Left hindlimb (tissue), 1 donor: Measurements from ENCODE around the gene GBP7.
"Not testable (repeated sequence)": the region's sequence is repeated elsewhere in the genome, so short reads cannot be mapped to it uniquely, and the experiment has no call there.

Experiments used
- DNase-seq: peaks from one replicate; pipeline ENCODE4 v3.0.0-alpha.2; 2018

Gene GBP7, protein sequence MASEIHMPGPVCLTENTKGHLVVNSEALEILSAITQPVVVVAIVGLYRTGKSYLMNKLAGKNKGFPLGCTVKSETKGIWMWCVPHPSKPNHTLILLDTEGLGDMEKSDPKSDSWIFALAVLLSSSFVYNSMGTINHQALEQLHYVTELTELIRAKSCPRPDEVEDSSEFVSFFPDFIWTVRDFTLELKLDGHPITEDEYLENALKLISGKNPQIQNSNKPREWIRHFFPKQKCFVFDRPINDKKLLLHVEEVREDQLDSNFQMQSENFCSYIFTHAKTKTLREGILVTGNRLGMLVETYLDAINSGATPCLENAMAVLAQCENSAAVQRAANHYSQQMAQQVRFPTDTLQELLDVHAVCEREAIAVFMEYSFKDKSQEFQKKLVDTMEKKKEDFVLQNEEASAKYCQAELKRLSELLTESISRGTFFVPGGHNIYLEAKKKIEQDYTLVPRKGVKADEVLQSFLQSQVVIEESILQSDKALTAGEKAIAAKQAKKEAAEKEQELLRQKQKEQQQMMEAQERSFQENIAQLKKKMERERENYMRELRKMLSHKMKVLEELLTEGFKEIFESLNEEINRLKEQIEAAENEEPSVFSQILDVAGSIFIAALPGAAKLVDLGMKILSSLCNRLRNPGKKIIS

DNA sequence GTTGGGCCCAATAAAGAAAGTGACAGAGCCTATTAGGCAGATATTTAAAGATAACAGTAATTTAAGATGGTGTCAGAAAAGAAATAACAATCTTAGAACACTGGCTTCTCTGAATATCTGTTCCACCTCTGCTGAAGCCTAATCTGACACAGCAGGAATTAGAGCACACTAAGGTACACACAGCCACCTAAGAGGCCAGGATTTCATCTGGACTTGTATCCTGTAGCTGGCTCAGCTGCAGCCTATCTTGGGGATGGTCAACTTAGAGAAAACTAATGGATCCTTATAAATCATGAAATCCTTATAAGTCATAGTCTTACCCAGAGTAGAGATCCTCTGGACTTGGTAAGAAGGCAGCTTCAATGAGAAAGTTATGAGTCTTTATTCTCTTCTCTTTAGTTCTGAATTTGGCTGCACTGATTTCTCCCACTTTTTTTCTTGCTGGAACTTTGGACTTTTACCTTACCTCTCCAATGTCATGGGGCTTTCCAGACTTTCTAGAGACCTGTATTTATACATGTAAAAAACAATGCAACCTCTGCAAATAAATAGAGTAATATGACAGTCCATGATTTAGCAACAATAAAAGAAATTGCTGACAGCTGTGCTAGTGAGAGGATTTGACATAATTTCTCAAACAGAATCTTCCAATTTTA is at the start of gene GBP7:
Gene GBP7 (minus strand): TSS at position 403 of the 656 bp plus-strand sequence. CDS start 4,068 bp downstream, outside the sequence.
- no peak for DNase-seq

DNA sequence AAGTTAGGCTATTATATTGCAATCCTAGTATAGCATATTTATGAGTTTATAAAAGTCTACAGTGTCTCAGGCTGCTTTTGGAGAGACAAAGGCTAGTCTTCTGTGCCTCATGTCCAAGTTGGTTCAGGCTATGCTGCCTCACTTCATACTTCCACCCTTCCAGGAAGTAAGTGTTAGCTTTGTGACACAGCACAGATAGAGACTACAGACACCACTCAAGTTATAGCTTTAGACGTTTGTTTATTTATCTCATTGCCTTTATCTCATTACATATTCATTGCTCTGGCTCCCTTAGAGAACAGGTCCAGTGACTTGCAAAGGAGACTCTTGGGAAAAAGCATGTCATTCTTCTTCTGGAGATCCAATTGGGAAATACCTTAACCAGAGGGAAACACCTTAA is 45.5 kb upstream of the GBP7 start:
- no peak for DNase-seq

DNA sequence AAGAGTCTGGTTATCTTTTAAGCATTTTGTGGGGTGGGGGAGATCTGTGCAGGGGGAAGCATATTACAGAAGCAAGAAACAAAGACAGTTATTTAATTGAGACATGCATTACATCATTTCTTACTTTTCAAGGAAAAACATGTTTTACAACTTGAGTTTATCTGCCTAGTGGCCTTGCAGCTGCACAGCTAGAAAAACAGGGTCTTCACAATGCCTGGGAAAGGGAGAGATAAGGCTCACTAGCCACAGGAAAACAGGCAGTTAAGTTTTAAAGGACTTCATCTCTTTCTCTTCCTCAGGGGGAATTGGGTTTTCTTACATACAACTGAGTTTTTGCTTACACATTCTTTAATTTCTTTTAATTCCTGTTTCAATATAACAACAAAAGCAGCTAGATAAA is 44.0 kb upstream of the GBP7 start:
- not testable (repeated sequence) for DNase-seq

DNA sequence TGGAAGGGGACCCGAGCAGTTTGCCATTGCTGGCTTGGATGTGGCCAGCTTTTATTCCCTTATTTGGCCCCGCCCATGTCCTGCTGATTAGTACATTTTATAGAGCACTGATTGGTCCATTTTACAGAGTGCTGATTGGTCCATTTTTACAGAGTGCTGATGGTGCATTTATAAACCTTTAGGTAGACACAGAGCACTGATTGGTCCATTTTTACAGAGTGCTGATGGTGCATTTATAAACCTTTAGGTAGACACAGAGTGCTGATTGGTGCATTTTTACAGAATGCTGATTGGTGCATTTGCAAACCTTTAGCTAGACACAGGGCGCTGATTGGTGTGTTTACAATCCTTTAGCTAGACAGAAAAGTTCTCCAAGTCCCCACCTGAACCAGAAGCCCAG is 43.1 kb upstream of the GBP7 start:
- not testable (repeated sequence) for DNase-seq

DNA sequence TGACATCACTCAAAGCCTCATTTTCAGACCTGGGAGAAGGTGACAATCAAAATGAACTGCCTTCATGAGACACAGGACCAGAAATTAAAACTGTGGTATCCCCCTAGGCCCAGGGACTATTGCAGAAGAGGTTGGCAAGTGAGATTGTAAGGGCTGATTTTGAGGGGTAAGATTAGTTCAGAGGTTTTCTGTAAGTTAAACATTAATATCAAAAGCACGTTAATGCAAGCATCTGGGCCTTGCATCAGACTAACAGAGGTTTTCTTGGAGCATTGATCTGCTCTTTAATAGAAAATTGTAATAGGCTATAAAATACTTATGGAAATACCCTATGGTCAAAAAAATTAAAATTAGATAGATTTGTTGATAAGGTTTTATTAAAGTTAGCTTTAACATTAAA is 37.5 kb upstream of the GBP7 start:
- no peak for DNase-seq

DNA sequence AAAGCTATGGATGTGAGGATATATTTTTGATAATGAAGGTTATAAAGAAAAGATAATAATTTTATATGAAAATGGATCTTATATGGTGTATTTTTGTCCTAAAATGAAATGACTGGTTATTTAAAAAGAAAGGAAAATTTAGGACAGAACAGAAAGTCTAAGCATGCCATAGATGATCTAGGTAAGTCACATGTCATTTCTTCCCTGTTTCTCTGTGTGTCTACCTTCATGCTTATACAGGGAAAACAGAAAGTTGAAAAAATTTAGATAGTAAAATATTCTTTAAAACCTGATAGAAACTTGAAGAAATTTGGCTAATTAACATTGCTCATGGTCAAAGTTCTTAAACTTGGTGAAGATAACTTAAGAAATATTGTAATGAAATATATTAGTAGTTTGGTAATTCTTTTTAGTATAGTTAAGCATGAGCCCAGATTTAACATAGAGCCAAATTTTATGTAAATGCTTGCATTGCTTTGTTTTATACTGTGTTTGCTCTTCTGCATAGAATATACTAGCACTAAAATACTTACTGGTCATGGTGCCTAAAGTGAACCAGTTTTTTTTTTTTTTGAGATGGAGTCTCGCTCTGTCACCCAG is 35.3 kb upstream of the GBP7 start:
- DNase-seq: no peak

DNA sequence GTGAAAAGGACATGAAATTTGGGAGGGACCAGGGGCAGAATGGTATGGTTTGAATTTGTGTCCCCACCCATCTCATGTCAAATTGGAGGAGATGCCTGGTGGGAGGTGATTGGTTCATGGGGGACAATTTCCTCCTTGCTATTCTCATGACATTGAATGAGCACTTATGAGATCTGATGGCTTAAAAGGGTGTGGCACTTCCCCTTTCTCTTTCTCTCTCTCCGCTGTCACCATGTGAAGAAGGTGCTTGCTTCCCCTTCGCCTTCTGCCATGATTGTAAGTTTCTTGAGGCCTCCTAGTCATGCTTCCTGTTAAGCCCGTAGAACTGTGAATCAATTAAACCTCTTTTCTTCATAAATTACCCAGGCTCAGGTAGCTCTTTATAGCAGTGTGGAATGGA is 30.6 kb upstream of the GBP7 start:
- DNase-seq: no peak

DNA sequence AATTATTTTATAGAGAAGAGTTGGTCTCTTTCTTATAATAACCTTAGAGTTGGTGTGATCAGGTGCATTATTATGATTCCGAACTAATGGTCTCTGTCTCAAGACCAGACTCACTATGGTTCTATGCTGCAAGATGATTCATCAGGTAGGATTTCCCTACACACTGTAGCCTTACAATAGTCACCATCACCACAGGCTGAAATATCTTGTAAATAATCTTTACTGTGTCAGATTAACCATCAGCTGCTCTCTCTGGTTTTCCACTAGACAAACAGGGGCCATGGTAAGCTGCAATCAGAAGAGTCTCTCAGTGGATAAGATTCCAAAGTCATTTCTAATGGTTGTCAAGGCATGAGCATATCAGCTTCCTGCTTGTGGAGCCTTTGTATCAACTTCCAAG is 27.4 kb upstream of the GBP7 start:
- no peak for DNase-seq

DNA sequence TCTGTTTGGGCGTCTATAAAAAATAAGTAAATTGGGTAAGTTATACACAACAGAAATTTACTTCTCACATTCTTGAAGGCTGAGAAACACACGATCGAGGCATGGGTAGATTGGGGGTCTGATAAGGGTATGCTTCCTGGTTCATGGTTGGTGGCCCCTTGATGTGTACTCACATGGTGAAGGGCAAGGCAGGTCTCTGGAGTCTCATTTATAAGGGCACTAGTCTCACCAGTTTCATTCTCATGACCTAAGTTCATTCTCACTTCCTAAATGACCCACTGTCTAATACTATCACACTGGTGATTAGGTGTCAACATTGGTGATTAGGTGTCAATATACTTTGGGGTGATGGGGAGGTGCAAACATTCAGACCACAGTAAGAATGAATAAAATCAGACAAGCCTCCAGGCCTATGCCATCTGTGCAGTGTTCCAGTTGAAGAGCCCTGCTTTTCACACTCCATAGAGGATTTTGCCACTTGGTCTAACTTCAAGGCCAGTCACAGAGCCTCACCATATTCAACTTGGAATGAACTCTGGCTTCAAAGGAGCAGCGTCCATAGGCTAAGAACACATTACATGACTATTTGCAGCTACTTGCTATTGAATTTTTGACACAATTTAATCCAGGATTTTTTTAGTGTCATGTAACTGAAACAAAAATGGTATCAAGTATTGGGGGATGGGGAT is 25.4 kb upstream of the GBP7 start:
- DNase-seq: no peak

DNA sequence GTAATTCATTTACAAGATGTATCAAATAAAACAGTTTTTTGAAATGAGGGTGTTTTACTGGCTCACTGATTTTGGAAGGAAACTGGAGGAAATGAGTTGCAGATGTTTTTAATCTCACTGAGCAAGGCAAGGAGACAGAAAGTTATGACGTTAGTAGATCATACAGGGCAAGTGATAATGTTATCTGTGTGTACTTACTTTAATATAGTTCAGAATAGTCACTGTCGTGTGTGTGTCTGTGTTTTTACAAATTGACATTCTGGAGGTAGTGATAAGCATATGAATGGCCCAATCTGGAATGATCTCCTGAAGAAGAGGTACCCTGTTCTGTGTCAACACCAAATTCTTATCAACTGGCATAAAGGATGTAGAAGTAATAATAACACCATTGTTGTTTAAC is 24.9 kb upstream of the GBP7 start:
- DNase-seq: no peak

DNA sequence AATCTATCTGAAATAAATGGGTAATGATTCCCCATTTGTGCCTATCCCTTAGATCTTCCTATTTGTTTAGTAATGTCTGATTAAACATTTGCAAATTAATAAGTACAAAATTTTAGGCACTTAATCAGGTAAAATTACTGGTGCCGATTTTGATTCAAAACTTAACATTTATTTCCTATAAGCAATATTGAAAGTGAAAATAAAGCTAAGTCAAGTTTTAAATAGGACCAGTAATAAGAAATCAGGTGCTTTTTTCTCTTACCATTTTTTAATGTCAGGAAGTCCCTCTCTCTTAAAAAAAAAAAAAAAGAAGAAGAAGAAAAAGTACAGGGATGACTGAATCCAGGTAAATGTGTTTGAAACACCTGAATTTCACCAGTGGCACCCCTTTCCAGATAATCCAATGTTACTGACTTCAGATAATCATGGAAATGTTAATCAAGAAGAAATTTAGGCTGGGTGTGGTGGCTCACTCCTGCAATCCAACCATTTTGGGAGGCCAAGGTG is 23.8 kb upstream of the GBP7 start:
- DNase-seq: no peak

DNA sequence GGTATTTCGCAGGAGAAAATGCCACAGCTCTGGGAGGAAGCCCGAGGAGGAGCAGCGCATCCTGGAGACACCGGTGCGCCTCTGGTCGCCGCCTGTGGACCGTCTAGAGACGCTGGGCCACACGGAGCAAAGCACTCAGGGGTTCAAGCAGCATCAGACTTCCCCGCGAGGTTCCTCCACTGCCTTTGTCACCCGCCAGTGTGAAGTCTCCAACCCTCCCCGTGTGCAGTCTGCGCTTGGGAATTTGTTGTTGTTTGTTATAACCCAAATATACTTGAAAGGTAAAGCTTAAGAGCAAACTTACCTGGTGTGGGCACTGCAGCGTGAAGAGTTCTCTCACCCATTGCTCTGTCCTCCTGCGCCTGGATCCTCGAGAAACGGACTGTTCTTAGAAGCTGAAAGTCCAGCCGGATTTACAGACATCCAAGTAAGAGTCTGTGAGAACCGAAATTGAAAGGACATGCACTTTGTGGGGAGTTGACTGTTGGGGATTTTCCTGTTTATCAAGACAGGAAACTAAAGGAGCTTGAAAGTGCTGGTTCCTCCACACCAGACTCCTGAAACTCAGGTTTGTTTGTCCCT is 22.8 kb upstream of the GBP7 start, which contains the start of gene GBP4:
Gene GBP4 (minus strand): TSS at position 452 of the 582 bp plus-strand sequence. CDS start 108 bp downstream, at position 344.
- DNase-seq: no peak

DNA sequence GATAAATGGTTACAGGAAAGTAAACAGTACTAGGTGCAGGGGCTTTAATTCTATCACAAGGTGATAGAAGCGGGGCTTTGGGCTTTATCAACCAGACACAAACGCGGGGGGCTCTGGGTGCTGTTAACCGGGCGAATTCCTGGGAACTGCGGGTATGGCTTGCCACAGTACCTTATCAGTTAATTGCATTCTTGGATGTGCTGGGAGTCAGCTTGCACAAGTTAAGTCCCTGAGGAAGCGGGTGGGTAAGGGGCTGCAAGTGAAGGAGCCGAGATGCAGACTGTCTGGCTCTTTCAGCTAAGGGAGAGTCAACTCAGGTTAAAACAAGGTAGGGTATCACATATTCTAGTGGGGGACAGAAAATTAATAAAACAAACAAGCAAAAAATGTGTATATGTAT is 22.3 kb upstream of the GBP7 start:
- DNase-seq: no peak

DNA sequence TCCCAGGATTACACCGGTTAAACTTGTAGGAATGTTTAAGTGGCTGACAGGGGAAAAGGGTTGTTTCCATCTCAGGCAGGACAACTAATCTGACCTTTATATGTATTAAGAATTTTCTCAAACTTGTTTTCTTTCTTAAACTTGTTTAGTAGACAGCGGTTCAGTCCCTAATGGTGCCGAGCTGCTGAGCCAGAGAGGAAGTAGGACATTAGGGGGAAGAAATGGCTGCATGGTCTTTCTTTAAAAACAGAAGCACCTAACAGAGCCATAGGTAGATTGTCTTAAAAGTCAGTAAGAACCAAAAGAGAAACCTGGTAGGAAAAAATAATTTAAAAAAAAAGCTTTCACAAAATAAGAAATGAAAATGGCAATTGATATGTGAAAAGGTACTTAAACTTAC is 19.7 kb upstream of the GBP7 start:
- DNase-seq: no peak

DNA sequence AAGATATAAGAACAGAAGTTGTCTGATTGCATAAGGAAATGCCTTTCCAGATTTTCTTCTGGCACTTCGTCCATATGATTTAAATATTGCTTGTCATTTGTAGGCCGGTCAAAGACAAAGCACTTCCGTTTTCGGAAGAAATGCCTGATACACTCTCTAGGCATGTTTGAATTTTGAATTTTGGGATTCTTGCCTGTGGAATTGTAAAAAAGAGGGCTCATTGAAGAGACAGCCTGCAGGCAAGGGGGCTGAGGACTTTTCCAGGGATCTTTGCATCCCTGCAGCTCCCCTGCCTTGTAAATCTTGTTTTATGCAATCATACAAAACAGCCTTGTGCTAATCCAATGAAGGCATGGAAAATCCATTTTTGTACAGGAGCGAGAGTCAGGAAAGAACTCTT is 15.5 kb upstream of the GBP7 start:
- no peak for DNase-seq

DNA sequence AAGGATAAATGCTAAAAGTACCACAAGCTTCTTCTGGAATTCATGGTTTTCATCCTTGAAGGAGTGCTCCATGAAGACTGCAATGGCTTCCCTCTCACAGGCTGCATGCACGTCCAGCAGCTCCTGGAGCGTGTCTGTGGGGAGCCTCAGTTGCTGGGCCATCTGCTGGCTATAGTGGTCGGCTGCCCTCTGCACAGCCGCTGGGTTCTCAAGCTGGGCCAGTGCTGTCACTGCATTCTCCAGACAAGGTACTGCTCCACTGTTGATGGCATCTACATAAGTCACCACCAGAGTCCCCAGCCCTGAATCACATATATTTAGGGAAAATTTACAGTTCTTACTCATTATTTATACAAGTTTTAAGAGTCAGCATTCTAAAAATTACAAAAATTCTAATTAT is 14.2 kb upstream of the GBP7 start:
- no peak for DNase-seq

DNA sequence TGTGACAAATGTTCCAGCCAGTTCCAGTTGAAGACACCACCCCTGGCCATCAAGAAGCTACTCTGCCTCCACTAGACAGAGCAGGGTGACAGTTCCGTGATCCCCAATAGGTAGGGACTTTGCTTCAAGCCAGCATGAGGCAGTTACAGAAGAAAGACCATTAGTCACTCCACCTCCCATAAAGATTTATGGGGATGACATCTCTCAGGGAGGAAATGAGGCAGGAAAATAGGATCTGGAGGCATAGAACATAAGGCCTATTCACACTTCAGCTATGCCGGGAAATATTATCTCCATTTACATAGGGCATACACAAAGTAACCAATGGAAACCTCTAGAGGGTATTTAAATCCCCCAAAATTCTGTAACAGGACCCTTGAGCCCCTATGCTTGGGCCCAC is 3.5 kb upstream of the GBP7 start:
- DNase-seq: no peak

DNA sequence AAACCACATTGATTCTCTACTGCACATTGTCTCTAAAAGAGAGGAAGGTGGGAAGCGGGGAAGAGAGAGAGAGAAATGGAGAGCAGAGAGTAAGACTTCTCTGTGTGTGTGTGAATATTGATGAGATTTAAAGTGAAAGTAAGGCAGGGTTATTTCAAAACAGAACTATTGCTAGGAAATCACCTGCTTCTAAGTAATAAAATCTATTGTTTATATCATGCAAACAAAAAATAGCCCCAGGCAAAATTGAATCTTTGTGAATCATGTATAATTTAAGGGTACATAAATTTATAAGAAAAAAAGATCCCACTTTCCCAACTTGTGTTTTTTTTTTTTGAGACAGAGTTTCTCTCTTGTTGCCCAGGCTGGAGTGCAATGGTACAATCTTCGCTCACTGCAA is 1.2 kb upstream of the GBP7 start:
- no peak for DNase-seq

DNA sequence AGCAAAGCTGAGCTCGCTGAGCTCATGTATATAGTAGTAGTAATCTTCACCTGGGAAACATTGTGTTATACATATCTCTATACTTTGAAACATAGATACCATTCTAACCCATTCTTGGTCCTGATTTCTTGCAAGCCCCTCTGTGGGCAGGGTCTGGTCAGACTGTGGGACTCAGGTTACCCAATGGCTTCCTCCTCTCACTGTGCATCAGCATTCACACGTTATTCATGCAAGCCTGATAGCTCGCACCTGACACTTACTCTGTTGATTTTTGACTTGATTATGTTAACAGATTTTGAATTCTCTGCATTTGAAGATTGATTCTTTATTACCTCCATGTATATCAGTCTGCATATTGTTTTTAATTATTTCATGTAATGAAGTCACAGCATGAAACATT is 1.3 kb downstream of the GBP7 start:
- no peak for DNase-seq

DNA sequence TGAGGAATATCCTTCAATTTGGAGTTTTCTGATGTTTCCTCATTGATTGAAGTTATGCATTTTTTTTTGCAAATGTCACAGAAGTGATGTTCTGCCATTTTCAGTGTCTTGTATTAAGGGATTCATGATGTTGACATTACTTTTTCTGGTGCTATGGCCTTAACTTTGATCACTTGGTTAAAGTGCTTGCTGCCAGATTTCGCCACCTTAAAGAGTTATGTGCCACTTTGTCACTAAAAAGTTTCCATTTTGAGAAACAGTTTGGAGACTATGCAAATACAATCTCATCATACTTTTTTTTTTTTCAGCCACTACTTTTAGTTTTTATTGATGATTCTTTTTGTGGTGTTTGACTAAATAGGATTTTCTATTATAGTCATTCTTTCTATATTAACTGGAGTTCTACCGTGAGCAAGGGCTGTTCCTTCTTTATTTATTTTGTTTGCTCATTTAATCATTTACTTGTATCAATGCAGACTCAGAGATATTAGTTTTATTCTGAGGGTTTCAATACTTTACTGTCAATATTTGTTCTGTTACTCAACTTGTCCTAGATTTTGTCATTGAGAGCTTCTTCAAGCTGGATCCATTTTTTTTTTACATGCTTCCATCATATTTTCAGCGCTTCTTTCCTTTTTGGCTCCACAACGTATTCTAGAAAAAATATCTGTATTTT is 3.2 kb downstream of the GBP7 start:
- DNase-seq: no peak

DNA sequence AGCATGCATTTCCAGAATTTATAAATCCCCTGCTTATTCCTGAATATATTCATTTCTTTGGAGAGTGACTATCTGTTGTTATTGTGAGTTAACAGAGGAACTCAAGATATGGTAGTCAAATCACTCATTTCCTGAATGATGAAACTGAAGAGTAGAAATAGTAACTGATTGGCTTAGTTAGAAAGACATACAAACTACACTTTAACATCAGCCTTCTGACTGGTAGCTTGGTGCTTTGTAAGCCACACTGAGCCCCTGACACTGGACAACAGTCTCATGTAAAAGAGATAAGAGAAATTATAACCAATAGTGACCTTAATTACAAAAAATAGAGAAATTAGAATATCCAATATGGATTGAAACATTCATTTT is 4.8 kb downstream of the GBP7 start:
- no peak for DNase-seq
